Endometrium (tissue), 2 donors: Measurements from ENCODE around the gene GJA9.
"Not testable (repeated sequence)": the region's sequence is repeated elsewhere in the genome, so short reads cannot be mapped to it uniquely, and the experiment has no call there.

Experiments
- FAIRE-seq: peaks from 2 replicates; lab custom pipeline; 2012; peaks lifted over from hg19 to GRCh38; lab: Jason Lieb, UNC
- donor health status: control.
- donor health status: control.

Gene GJA9

GRCh38 chr1:38881487-38881886, at the start of gene GJA9:
TSS of gene GJA9 (minus strand) at chr1:38881587. CDS start at chr1:38876098, 5,489 bp downstream.
- FAIRE-seq: no peak

GRCh38 chr1:38929476-38929875, 48.1 kb upstream of the GJA9 start:
- no peak for FAIRE-seq

- no peak for FAIRE-seq
Measured at GRCh38 chr1:38929054-38929453, 47.7 kb upstream of the GJA9 start.

GRCh38 chr1:38926091-38926490, 44.7 kb upstream of the GJA9 start:
- FAIRE-seq: no peak

- FAIRE-seq: no peak
Measured at GRCh38 chr1:38925391-38925790, 44.0 kb upstream of the GJA9 start.

- no peak for FAIRE-seq
Measured at GRCh38 chr1:38923607-38924006, 42.2 kb upstream of the GJA9 start.

- FAIRE-seq: no peak
Measured at GRCh38 chr1:38919130-38919529, 37.7 kb upstream of the GJA9 start.

- no peak for FAIRE-seq
Measured at GRCh38 chr1:38918568-38918967, 37.2 kb upstream of the GJA9 start.

GRCh38 chr1:38917772-38918171, 36.4 kb upstream of the GJA9 start:
- FAIRE-seq: no peak

- no peak for FAIRE-seq
Measured at GRCh38 chr1:38917337-38917736, 36.0 kb upstream of the GJA9 start.

GRCh38 chr1:38915352-38915948, 34.1 kb upstream of the GJA9 start:
- FAIRE-seq: no peak

GRCh38 chr1:38914908-38915307, 33.5 kb upstream of the GJA9 start:
- not testable (repeated sequence) for FAIRE-seq

GRCh38 chr1:38908821-38909220, 27.4 kb upstream of the GJA9 start:
- no peak for FAIRE-seq

- no peak for FAIRE-seq
Measured at GRCh38 chr1:38905985-38906384, 24.6 kb upstream of the GJA9 start.

- no peak for FAIRE-seq
Measured at GRCh38 chr1:38899560-38899959, 18.2 kb upstream of the GJA9 start.

GRCh38 chr1:38898653-38899230, 17.4 kb upstream of the GJA9 start:
- no peak for FAIRE-seq

GRCh38 chr1:38896169-38896568, 14.8 kb upstream of the GJA9 start:
- no peak for FAIRE-seq

- no peak for FAIRE-seq
Measured at GRCh38 chr1:38892976-38893375, 11.6 kb upstream of the GJA9 start.

- no peak for FAIRE-seq
Measured at GRCh38 chr1:38891753-38892152, 10.4 kb upstream of the GJA9 start.

GRCh38 chr1:38889589-38889988, 8.2 kb upstream of the GJA9 start:
- no peak for FAIRE-seq

- FAIRE-seq: no peak
Measured at GRCh38 chr1:38888423-38889333, 7.3 kb upstream of the GJA9 start.

GRCh38 chr1:38885092-38885491, 3.7 kb upstream of the GJA9 start:
- no peak for FAIRE-seq

- FAIRE-seq: no peak
Measured at GRCh38 chr1:38875811-38876210, 5.6 kb downstream of the GJA9 start.
